Activated B cell treated with CpG ODN at 0.5 μM for 24 hours (primary cell): ENCODE data around the gene HSD17B4. TPM values are rescaled to one million over a fixed set of nuclear protein-coding genes. Genes with fewer than 3 reads are reported as not detected.
"Not testable (repeated sequence)": the region's sequence is repeated elsewhere in the genome, so short reads cannot be mapped to it uniquely, and the experiment has no call there.

ENCODE experiments used
- ATAC-seq: fragments of 200-7000 bp; cut with Tn5 transposase; one replicate; pipeline ENCODE4 v1.10.0; 2021; ENCODE audit warnings: low read depth, mild to moderate bottlenecking, moderate library complexity
- CTCF ChIA-PET: fragments of 350-600 bp; sonication (Branson Sonifier 250); formaldehyde crosslinking; loops from one replicate; lab custom pipeline; 2021; ENCODE audit warnings: antibody characterized with exemption; lab: Charles Lee
- POLR2A ChIA-PET: fragments of 350-600 bp; sonication (Branson Sonifier 250); formaldehyde crosslinking; loops from one replicate; lab custom pipeline; 2021; ENCODE audit warnings: antibody characterized with exemption; lab: Charles Lee
- DNase-seq: peaks from one replicate; pipeline ENCODE4 v3.0.0; 2022
- H3K27ac Mint-ChIP-seq: one replicate; pipeline ENCODE4 v1.8.0; 2020; ENCODE audit warnings: mixed read lengths
- H3K27me3 Mint-ChIP-seq: one replicate; pipeline ENCODE4 v1.8.0; 2021; ENCODE audit warnings: mixed read lengths
- H3K36me3 Mint-ChIP-seq: one replicate; pipeline ENCODE4 v1.8.0; 2021; ENCODE audit warnings: low read depth, mixed read lengths
- H3K4me1 Mint-ChIP-seq: one replicate; pipeline ENCODE4 v1.8.0; 2021; ENCODE audit warnings: mixed read lengths
- H3K4me3 Mint-ChIP-seq: one replicate; pipeline ENCODE4 v1.8.0; 2020; ENCODE audit warnings: mild to moderate bottlenecking, mixed read lengths
- H3K9me3 Mint-ChIP-seq: one replicate; pipeline ENCODE4 v1.8.0; 2020; ENCODE audit warnings: mixed read lengths
- CTCF ChIP-seq: fragments of 200-600 bp; IDR thresholded peaks from one replicate; pipeline ENCODE4 v1.8.0; 2022; ENCODE audit warnings: antibody characterized with exemption, mild to moderate bottlenecking
- intact Hi-C: fragments of 100-400 bp; cut with micrococcal nuclease; formaldehyde crosslinking; loops from one replicate; pipeline ENCODE4 v1.15.1; 2024
- total RNA-seq: library from RNA; stranded (reverse); gene quantifications from 2 replicates; pipeline ENCODE4 v1.2.3, GENCODE V29; 2022

The HSD17B4 gene
- total RNA-seq, 1 donor from 2014 or later: 130 TPM

- peaks cover 6% of the 10 kb centered on the region for H3K9me3 Mint-ChIP-seq
- intact Hi-C loops: no loop called here
- H3K36me3 Mint-ChIP-seq: peaks cover 2% of the 10 kb centered on the region
- H3K4me1 Mint-ChIP-seq: peaks cover 66% of the 10 kb centered on the region
- CTCF ChIA-PET: interaction anchor here (1.4 kb wide), 1 partner anchor 8 kb away, joined by 5 read pairs; no protein-coding TSS in a partner anchor
- DNase-seq (no peak), ATAC-seq (peak; percentile 53)
- H3K4me3 Mint-ChIP-seq: peak overlapping the region; percentile 52
- H3K27me3 Mint-ChIP-seq: no peaks in the 10 kb centered on the region
- POLR2A ChIA-PET: interaction anchor here (0.5 to 3.7 kb wide), 6 partner anchors 15 to 243 kb away, joined by 3 to 25 read pairs (median 3); partner anchors contain the start of gene TNFAIP8
- peak overlapping the region; percentile 89 for H3K27ac Mint-ChIP-seq
- TF ChIP-seq CTCF: no peak
Measured at GRCh38 chr5:119420169-119420568, 32.1 kb upstream of the HSD17B4 start.

GRCh38 chr5:119426057-119426456, 26.2 kb upstream of the HSD17B4 start:
- TF ChIP-seq CTCF: no peak
- ATAC-seq: no peak
- intact Hi-C loops: no loop called here
- Mint-ChIP-seq H3K27ac (no peak overlapping the region), H3K27me3 (no peaks in the 10 kb centered on the region), H3K4me3 (no peak overlapping the region), H3K36me3 (no peaks in the 10 kb centered on the region), H3K4me1 (peaks cover 39% of the 10 kb centered on the region), H3K9me3 (no peaks in the 10 kb centered on the region)
- no peak for DNase-seq
- ChIA-PET POLR2A (interaction anchor here (0.6 kb wide), 1 partner anchor 14 kb away, joined by 3 read pairs; no protein-coding TSS in a partner anchor), CTCF (no interaction called here)

GRCh38 chr5:119427060-119427459, 25.2 kb upstream of the HSD17B4 start:
- H3K4me1 Mint-ChIP-seq: peaks cover 33% of the 10 kb centered on the region
- DNase-seq (no peak), ATAC-seq (no peak)
- no peaks in the 10 kb centered on the region for H3K9me3 Mint-ChIP-seq
- no peaks in the 10 kb centered on the region for H3K27me3 Mint-ChIP-seq
- intact Hi-C loops: no loop called here
- ChIA-PET POLR2A (no interaction called here), CTCF (no interaction called here)
- no peak overlapping the region for H3K4me3 Mint-ChIP-seq
- no peaks in the 10 kb centered on the region for H3K36me3 Mint-ChIP-seq
- no peak overlapping the region for H3K27ac Mint-ChIP-seq
- no peak for TF ChIP-seq CTCF

- intact Hi-C loops, H3K27ac Mint-ChIP-seq, H3K27me3 Mint-ChIP-seq, DNase-seq, ATAC-seq, POLR2A ChIA-PET, H3K36me3 Mint-ChIP-seq, H3K9me3 Mint-ChIP-seq, CTCF ChIA-PET: not testable (repeated sequence)
- H3K4me3 Mint-ChIP-seq: peak overlapping the region; percentile 5
- H3K4me1 Mint-ChIP-seq: peaks cover 29% of the 10 kb centered on the region
Measured at GRCh38 chr5:119427596-119427995, 24.7 kb upstream of the HSD17B4 start.

- POLR2A ChIA-PET, ATAC-seq, intact Hi-C loops, H3K36me3 Mint-ChIP-seq, H3K4me3 Mint-ChIP-seq, CTCF ChIA-PET, H3K27me3 Mint-ChIP-seq, DNase-seq, H3K27ac Mint-ChIP-seq, H3K9me3 Mint-ChIP-seq: not testable (repeated sequence)
- H3K4me1 Mint-ChIP-seq: peaks cover 29% of the 10 kb centered on the region
Measured at GRCh38 chr5:119428166-119428565, 24.1 kb upstream of the HSD17B4 start.

- H3K4me3 Mint-ChIP-seq, DNase-seq, POLR2A ChIA-PET, H3K9me3 Mint-ChIP-seq, H3K27ac Mint-ChIP-seq, H3K36me3 Mint-ChIP-seq, intact Hi-C loops, CTCF ChIA-PET, H3K27me3 Mint-ChIP-seq, ATAC-seq: not testable (repeated sequence)
- H3K4me1 Mint-ChIP-seq: peaks cover 31% of the 10 kb centered on the region
Measured at GRCh38 chr5:119428574-119428973, 23.7 kb upstream of the HSD17B4 start.

GRCh38 chr5:119432674-119433237, 19.5 kb upstream of the HSD17B4 start:
- CTCF ChIA-PET: interaction anchor here (1.9 to 4.6 kb wide), 2 partner anchors 20 to 444 kb away, joined by 7 to 55 read pairs; partner anchors contain the start of gene DTWD2
- H3K4me1 Mint-ChIP-seq: peaks cover 29% of the 10 kb centered on the region
- H3K27me3 Mint-ChIP-seq, ATAC-seq, H3K9me3 Mint-ChIP-seq, H3K36me3 Mint-ChIP-seq, DNase-seq, intact Hi-C loops, POLR2A ChIA-PET, H3K4me3 Mint-ChIP-seq, H3K27ac Mint-ChIP-seq: not testable (repeated sequence)
